ENCODE results near the gene MLST8.
"Not testable (repeated sequence)": the region's sequence is repeated elsewhere in the genome, so short reads cannot be mapped to it uniquely, and the experiment has no call there.

Gene MLST8

GRCh38 chr16:2231016-2231931, 26.0 kb downstream of the MLST8 start:
- DNase-seq (ENCODE audit: low read depth in 2 of 2), result no peak

- DNase-seq (ENCODE audit: low read depth in 2 of 2), result no peak
Measured at GRCh38 chr16:2232094-2232990, 27.1 kb downstream of the MLST8 start.

GRCh38 chr16:2233046-2233775, 28.0 kb downstream of the MLST8 start:
- no peak for DNase-seq (ENCODE audit: low read depth in 2 of 2)

- no peak for DNase-seq (ENCODE audit: low read depth in 2 of 2)
Measured at GRCh38 chr16:2233872-2234812, 28.9 kb downstream of the MLST8 start.

- DNase-seq (ENCODE audit: low read depth in 2 of 2), result no peak
Measured at GRCh38 chr16:2234813-2235170, 29.5 kb downstream of the MLST8 start.

- no peak for DNase-seq (ENCODE audit: low read depth in 2 of 2)
Measured at GRCh38 chr16:2235234-2235651, 30.0 kb downstream of the MLST8 start.

GRCh38 chr16:2235695-2236336, 30.6 kb downstream of the MLST8 start:
- DNase-seq (ENCODE audit: low read depth in 2 of 2), result no peak

GRCh38 chr16:2236337-2237101, 31.3 kb downstream of the MLST8 start, which contains the start of gene DNASE1L2:
Gene DNASE1L2 (plus strand): TSS chr16:2236444. CDS start chr16:2236817, 373 bp downstream.
- DNase-seq (ENCODE audit: low read depth in 2 of 2), result no peak

- no peak for DNase-seq (ENCODE audit: low read depth in 2 of 2)
Measured at GRCh38 chr16:2237102-2237482, 31.8 kb downstream of the MLST8 start.

- no peak for DNase-seq (ENCODE audit: low read depth in 2 of 2)
Measured at GRCh38 chr16:2237493-2238149, 32.4 kb downstream of the MLST8 start.

- no peak for DNase-seq (ENCODE audit: low read depth in 2 of 2)
Measured at GRCh38 chr16:2238150-2238837, 33.0 kb downstream of the MLST8 start.

GRCh38 chr16:2238838-2239675, 33.8 kb downstream of the MLST8 start:
- DNase-seq (ENCODE audit: low read depth in 2 of 2), result no peak

GRCh38 chr16:2240331-2240730, 35.1 kb downstream of the MLST8 start:
- not testable (repeated sequence) for DNase-seq (ENCODE audit: low read depth in 2 of 2)

GRCh38 chr16:2242598-2242997, 37.3 kb downstream of the MLST8 start:
- DNase-seq (ENCODE audit: low read depth in 2 of 2), result no peak

GRCh38 chr16:2243031-2243528, 37.8 kb downstream of the MLST8 start:
- DNase-seq (ENCODE audit: low read depth in 2 of 2), result no peak

GRCh38 chr16:2243781-2244180, 38.5 kb downstream of the MLST8 start:
- DNase-seq (ENCODE audit: low read depth in 2 of 2), result no peak

GRCh38 chr16:2244301-2244700, 39.0 kb downstream of the MLST8 start:
- no peak for DNase-seq (ENCODE audit: low read depth in 2 of 2)

All from stimulated activated CD8-positive, alpha-beta memory T cell treated with anti-CD3 and anti-CD28 coated beads, Interleukin-15, amount 100 ng/mL, for 4 hours (primary cell).